ENCODE results near the gene ST8SIA4. TPM values are rescaled to one million over a fixed set of nuclear protein-coding genes. Genes with fewer than 3 reads are reported as not detected.

The ST8SIA4 gene
- total and polyA plus RNA-seq, 4 donors, result 0.10 to 19.7 (median 9.4) TPM

GRCh38 chr5:100827481-100827889, 75.6 kb downstream of the ST8SIA4 start:
- intact Hi-C loops (cut with DNase I), result no loop called here
- Histone ChIP-seq H3K36me3 (ENCODE audit: control insufficient read depth in 1 of 2, insufficient read depth in 2 of 2, low read length in 1 of 2) (no peaks in the 10 kb centered on the region), H3K4me1 (ENCODE audit: control insufficient read depth in 1 of 2, insufficient read depth in 2 of 2, low read length in 2 of 2) (no peaks in the 10 kb centered on the region), H3K9me3 (ENCODE audit: control insufficient read depth, low read length) (no peaks in the 10 kb centered on the region), H3K4me3 (ENCODE audit: low read length in 2 of 2) (no peak overlapping the region), H3K27me3 (ENCODE audit: control insufficient read depth in 1 of 2, insufficient read depth in 2 of 2, low read length in 1 of 2) (no peaks in the 10 kb centered on the region), H3K27ac (ENCODE audit: low read depth in 1 of 2, low read length in 2 of 2) (no peak overlapping the region)
- ATAC-seq (ENCODE audit: low FRiP score) (no peak), DNase-seq (no peak)
- WGBS, 2 donors, result 30 to 37% methylated on average over 2 of the region's 2 CpGs

- intact Hi-C loops (cut with DNase I), result no loop called here
- ATAC-seq (ENCODE audit: low FRiP score), result no peak
These were observed 76.9 kb downstream of the ST8SIA4 start for GRCh38 chr5:100826133-100826532.

GRCh38 chr5:100824635-100825034, 78.4 kb downstream of the ST8SIA4 start:
- intact Hi-C loops (cut with DNase I), result no loop called here
- no peak overlapping the region for H3K4me3 ChIP-seq (ENCODE audit: low read length in 2 of 2)
- no peak overlapping the region for H3K27ac ChIP-seq (ENCODE audit: low read depth in 1 of 2, low read length in 2 of 2)
- ATAC-seq (ENCODE audit: low FRiP score) (no peak), DNase-seq (no peak)
- no peaks in the 10 kb centered on the region for H3K9me3 ChIP-seq (ENCODE audit: control insufficient read depth, low read length)
- no peaks in the 10 kb centered on the region for H3K36me3 ChIP-seq (ENCODE audit: control insufficient read depth in 1 of 2, insufficient read depth in 2 of 2, low read length in 1 of 2)
- H3K27me3 ChIP-seq (ENCODE audit: control insufficient read depth in 1 of 2, insufficient read depth in 2 of 2, low read length in 1 of 2), result no peaks in the 10 kb centered on the region
- no peaks in the 10 kb centered on the region for H3K4me1 ChIP-seq (ENCODE audit: control insufficient read depth in 1 of 2, insufficient read depth in 2 of 2, low read length in 2 of 2)

More at GRCh38 chr5:100826133-100826532, 76.9 kb downstream of the ST8SIA4 start:
- 63 to 64% methylated on average over 2 of the region's 2 CpGs for WGBS, 2 donors
- no peaks in the 10 kb centered on the region for H3K4me1 ChIP-seq (ENCODE audit: control insufficient read depth in 1 of 2, insufficient read depth in 2 of 2, low read length in 2 of 2)
- no peak overlapping the region for H3K27ac ChIP-seq (ENCODE audit: low read depth in 1 of 2, low read length in 2 of 2)
- H3K9me3 ChIP-seq (ENCODE audit: control insufficient read depth, low read length), result no peaks in the 10 kb centered on the region
- DNase-seq, result no peak
- no peak overlapping the region for H3K4me3 ChIP-seq (ENCODE audit: low read length in 2 of 2)
- H3K36me3 ChIP-seq (ENCODE audit: control insufficient read depth in 1 of 2, insufficient read depth in 2 of 2, low read length in 1 of 2), result no peaks in the 10 kb centered on the region
- no peaks in the 10 kb centered on the region for H3K27me3 ChIP-seq (ENCODE audit: control insufficient read depth in 1 of 2, insufficient read depth in 2 of 2, low read length in 1 of 2)

GRCh38 chr5:100823812-100824211, 79.3 kb downstream of the ST8SIA4 start:
- no peak overlapping the region for H3K4me3 ChIP-seq (ENCODE audit: low read length in 2 of 2)
- ATAC-seq (ENCODE audit: low FRiP score), result no peak
- no peaks in the 10 kb centered on the region for H3K9me3 ChIP-seq (ENCODE audit: control insufficient read depth, low read length)
- intact Hi-C loops (cut with DNase I), result no loop called here
- no peaks in the 10 kb centered on the region for H3K36me3 ChIP-seq (ENCODE audit: control insufficient read depth in 1 of 2, insufficient read depth in 2 of 2, low read length in 1 of 2)
- no peak overlapping the region for H3K27ac ChIP-seq (ENCODE audit: low read depth in 1 of 2, low read length in 2 of 2)
- 68 to 77% methylated on average over 2 of the region's 2 CpGs for WGBS, 2 donors
- H3K4me1 ChIP-seq (ENCODE audit: control insufficient read depth in 1 of 2, insufficient read depth in 2 of 2, low read length in 2 of 2), result no peaks in the 10 kb centered on the region
- no peaks in the 10 kb centered on the region for H3K27me3 ChIP-seq (ENCODE audit: control insufficient read depth in 1 of 2, insufficient read depth in 2 of 2, low read length in 1 of 2)
- DNase-seq, result no peak

GRCh38 chr5:100821751-100822150, 81.3 kb downstream of the ST8SIA4 start:
- intact Hi-C loops (cut with DNase I), result no loop called here

GRCh38 chr5:100818340-100818739, 84.7 kb downstream of the ST8SIA4 start:
- Histone ChIP-seq H3K4me1 (ENCODE audit: control insufficient read depth in 1 of 2, insufficient read depth in 2 of 2, low read length in 2 of 2) (no peaks in the 10 kb centered on the region), H3K27ac (ENCODE audit: low read depth in 1 of 2, low read length in 2 of 2) (no peak overlapping the region), H3K27me3 (ENCODE audit: control insufficient read depth in 1 of 2, insufficient read depth in 2 of 2, low read length in 1 of 2) (no peaks in the 10 kb centered on the region), H3K9me3 (ENCODE audit: control insufficient read depth, low read length) (no peaks in the 10 kb centered on the region), H3K36me3 (ENCODE audit: control insufficient read depth in 1 of 2, insufficient read depth in 2 of 2, low read length in 1 of 2) (no peaks in the 10 kb centered on the region), H3K4me3 (ENCODE audit: low read length in 2 of 2) (no peak overlapping the region)
- no peak for DNase-seq
- ATAC-seq (ENCODE audit: low FRiP score), result no peak
- intact Hi-C loops (cut with DNase I), result no loop called here

More at GRCh38 chr5:100821751-100822150, 81.3 kb downstream of the ST8SIA4 start:
- H3K27ac ChIP-seq (ENCODE audit: low read depth in 1 of 2, low read length in 2 of 2), result no peak overlapping the region
- H3K27me3 ChIP-seq (ENCODE audit: control insufficient read depth in 1 of 2, insufficient read depth in 2 of 2, low read length in 1 of 2), result no peaks in the 10 kb centered on the region
- no peak overlapping the region for H3K4me3 ChIP-seq (ENCODE audit: low read length in 2 of 2)
- H3K4me1 ChIP-seq (ENCODE audit: control insufficient read depth in 1 of 2, insufficient read depth in 2 of 2, low read length in 2 of 2), result no peaks in the 10 kb centered on the region
- WGBS, 2 donors, result 97 to 98% methylated on average over 1 of the region's 1 CpG
- DNase-seq (no peak), ATAC-seq (ENCODE audit: low FRiP score) (no peak)
- no peaks in the 10 kb centered on the region for H3K9me3 ChIP-seq (ENCODE audit: control insufficient read depth, low read length)
- H3K36me3 ChIP-seq (ENCODE audit: control insufficient read depth in 1 of 2, insufficient read depth in 2 of 2, low read length in 1 of 2), result no peaks in the 10 kb centered on the region

GRCh38 chr5:100803397-100803796, 99.7 kb downstream of the ST8SIA4 start:
- no peak for ATAC-seq (ENCODE audit: low FRiP score)
- intact Hi-C loops (cut with DNase I), result no loop called here

GRCh38 chr5:100802208-100802607, 100.9 kb downstream of the ST8SIA4 start:
- Histone ChIP-seq H3K27me3 (ENCODE audit: control insufficient read depth in 1 of 2, insufficient read depth in 2 of 2, low read length in 1 of 2) (no peaks in the 10 kb centered on the region), H3K4me1 (ENCODE audit: control insufficient read depth in 1 of 2, insufficient read depth in 2 of 2, low read length in 2 of 2) (no peaks in the 10 kb centered on the region), H3K36me3 (ENCODE audit: control insufficient read depth in 1 of 2, insufficient read depth in 2 of 2, low read length in 1 of 2) (no peaks in the 10 kb centered on the region), H3K27ac (ENCODE audit: low read depth in 1 of 2, low read length in 2 of 2) (no peak overlapping the region), H3K4me3 (ENCODE audit: low read length in 2 of 2) (no peak overlapping the region), H3K9me3 (ENCODE audit: control insufficient read depth, low read length) (no peaks in the 10 kb centered on the region)
- ATAC-seq (ENCODE audit: low FRiP score), result no peak
- DNase-seq, result no peak
- 85 to 91% methylated on average over 2 of the region's 2 CpGs for WGBS, 2 donors
- intact Hi-C loops (cut with DNase I), result no loop called here

More at GRCh38 chr5:100803397-100803796, 99.7 kb downstream of the ST8SIA4 start:
- H3K9me3 ChIP-seq (ENCODE audit: control insufficient read depth, low read length), result no peaks in the 10 kb centered on the region
- no peak overlapping the region for H3K4me3 ChIP-seq (ENCODE audit: low read length in 2 of 2)
- no peaks in the 10 kb centered on the region for H3K4me1 ChIP-seq (ENCODE audit: control insufficient read depth in 1 of 2, insufficient read depth in 2 of 2, low read length in 2 of 2)
- DNase-seq, result no peak
- WGBS, 2 donors, result 91% methylated on average over 2 of the region's 2 CpGs
- no peaks in the 10 kb centered on the region for H3K36me3 ChIP-seq (ENCODE audit: control insufficient read depth in 1 of 2, insufficient read depth in 2 of 2, low read length in 1 of 2)
- no peak overlapping the region for H3K27ac ChIP-seq (ENCODE audit: low read depth in 1 of 2, low read length in 2 of 2)
- no peaks in the 10 kb centered on the region for H3K27me3 ChIP-seq (ENCODE audit: control insufficient read depth in 1 of 2, insufficient read depth in 2 of 2, low read length in 1 of 2)

GRCh38 chr5:100800562-100800961, 102.5 kb downstream of the ST8SIA4 start:
- ATAC-seq (ENCODE audit: low FRiP score), result no peak
- Histone ChIP-seq H3K27me3 (ENCODE audit: control insufficient read depth in 1 of 2, insufficient read depth in 2 of 2, low read length in 1 of 2) (no peaks in the 10 kb centered on the region), H3K4me1 (ENCODE audit: control insufficient read depth in 1 of 2, insufficient read depth in 2 of 2, low read length in 2 of 2) (no peaks in the 10 kb centered on the region), H3K9me3 (ENCODE audit: control insufficient read depth, low read length) (no peaks in the 10 kb centered on the region), H3K4me3 (ENCODE audit: low read length in 2 of 2) (no peak overlapping the region), H3K36me3 (ENCODE audit: control insufficient read depth in 1 of 2, insufficient read depth in 2 of 2, low read length in 1 of 2) (no peaks in the 10 kb centered on the region), H3K27ac (ENCODE audit: low read depth in 1 of 2, low read length in 2 of 2) (no peak overlapping the region)
- DNase-seq, result no peak
- 83 to 87% methylated on average over 5 of the region's 5 CpGs for WGBS, 2 donors
- intact Hi-C loops (cut with DNase I), result no loop called here

Data from aorta (tissue), 5 donors.